HCT116 (cell line): Measurements from ENCODE around the gene MYH14.

Experiments used
- CBX3 ChIP-seq: IDR thresholded peaks from 2 replicates; pipeline ENCODE4 v1.6.1; 2012; ENCODE audit warnings: low read depth
- RAD21 ChIP-seq: IDR thresholded peaks from 2 replicates; pipeline ENCODE4 v1.6.1; 2012; ENCODE audit warnings: low read depth, mild to moderate bottlenecking
- SIN3A ChIP-seq: IDR thresholded peaks from 2 replicates; pipeline ENCODE4 v1.6.1; 2012; ENCODE audit warnings: low read depth
- ZFX ChIP-seq: fragments of 450-650 bp; IDR thresholded peaks from 2 replicates; pipeline ENCODE4 v1.6.1; 2017
- TF ChIP-seq, protein P1 (sequence below): IDR thresholded peaks from 2 replicates; pipeline ENCODE4 v1.6.1; 2011; ENCODE audit warnings: mild to moderate bottlenecking, low read length, moderate library complexity; ENCODE audit not compliant: insufficient replicate concordance; ENCODE audit errors: extremely low read depth
- TF ChIP-seq, protein P2 (sequence below): IDR thresholded peaks from 2 replicates; pipeline ENCODE4 v1.6.1; 2012; ENCODE audit warnings: low read depth
- TF ChIP-seq, protein P3 (sequence below), 3 experiments: fragments of 200-600 bp in 1 of 3; sonication (generic) in 1 of 3; IDR thresholded peaks in 2 of 3; conservative IDR thresholded peaks in 1 of 3; 2 replicates each; pipeline ENCODE4 v1.5.1; 2012 to 2017; ENCODE audit warnings: low read depth in 2 of 3, low read length in 2 of 3, antibody characterized with exemption in 1 of 3, borderline replicate concordance in 1 of 3, control low read depth in 1 of 3, mild to moderate bottlenecking in 1 of 3, mixed read lengths in 1 of 3, mixed run types in 1 of 3, moderate library complexity in 1 of 3; ENCODE audit not compliant: insufficient read depth in 1 of 3
- TF ChIP-seq, protein P4 (sequence below): IDR thresholded peaks from 2 replicates; pipeline ENCODE4 v1.6.1; 2012

DNA sequence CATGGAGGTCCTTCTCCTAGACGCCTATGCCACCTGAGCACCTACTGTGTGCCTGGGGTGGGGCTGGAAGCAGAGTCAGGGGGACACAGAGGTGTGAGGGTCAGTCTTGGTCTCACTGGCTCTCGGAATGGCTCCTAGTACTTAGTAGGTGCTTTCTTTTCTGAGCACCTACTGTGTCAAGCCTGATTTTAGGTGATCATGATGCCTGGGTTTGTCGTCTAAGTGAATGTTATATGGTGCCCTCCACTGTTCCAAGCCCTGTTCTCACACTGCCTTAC lies 20.0 kb downstream of the MYH14 start:
- TF ChIP-seq SIN3A (no peak), CBX3 (no peak), RAD21 (no peak), ZFX (no peak)
- TF ChIP-seq, protein P1, sequence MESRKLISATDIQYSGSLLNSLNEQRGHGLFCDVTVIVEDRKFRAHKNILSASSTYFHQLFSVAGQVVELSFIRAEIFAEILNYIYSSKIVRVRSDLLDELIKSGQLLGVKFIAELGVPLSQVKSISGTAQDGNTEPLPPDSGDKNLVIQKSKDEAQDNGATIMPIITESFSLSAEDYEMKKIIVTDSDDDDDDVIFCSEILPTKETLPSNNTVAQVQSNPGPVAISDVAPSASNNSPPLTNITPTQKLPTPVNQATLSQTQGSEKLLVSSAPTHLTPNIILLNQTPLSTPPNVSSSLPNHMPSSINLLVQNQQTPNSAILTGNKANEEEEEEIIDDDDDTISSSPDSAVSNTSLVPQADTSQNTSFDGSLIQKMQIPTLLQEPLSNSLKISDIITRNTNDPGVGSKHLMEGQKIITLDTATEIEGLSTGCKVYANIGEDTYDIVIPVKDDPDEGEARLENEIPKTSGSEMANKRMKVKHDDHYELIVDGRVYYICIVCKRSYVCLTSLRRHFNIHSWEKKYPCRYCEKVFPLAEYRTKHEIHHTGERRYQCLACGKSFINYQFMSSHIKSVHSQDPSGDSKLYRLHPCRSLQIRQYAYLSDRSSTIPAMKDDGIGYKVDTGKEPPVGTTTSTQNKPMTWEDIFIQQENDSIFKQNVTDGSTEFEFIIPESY, result no peak
- TF ChIP-seq, protein P2, sequence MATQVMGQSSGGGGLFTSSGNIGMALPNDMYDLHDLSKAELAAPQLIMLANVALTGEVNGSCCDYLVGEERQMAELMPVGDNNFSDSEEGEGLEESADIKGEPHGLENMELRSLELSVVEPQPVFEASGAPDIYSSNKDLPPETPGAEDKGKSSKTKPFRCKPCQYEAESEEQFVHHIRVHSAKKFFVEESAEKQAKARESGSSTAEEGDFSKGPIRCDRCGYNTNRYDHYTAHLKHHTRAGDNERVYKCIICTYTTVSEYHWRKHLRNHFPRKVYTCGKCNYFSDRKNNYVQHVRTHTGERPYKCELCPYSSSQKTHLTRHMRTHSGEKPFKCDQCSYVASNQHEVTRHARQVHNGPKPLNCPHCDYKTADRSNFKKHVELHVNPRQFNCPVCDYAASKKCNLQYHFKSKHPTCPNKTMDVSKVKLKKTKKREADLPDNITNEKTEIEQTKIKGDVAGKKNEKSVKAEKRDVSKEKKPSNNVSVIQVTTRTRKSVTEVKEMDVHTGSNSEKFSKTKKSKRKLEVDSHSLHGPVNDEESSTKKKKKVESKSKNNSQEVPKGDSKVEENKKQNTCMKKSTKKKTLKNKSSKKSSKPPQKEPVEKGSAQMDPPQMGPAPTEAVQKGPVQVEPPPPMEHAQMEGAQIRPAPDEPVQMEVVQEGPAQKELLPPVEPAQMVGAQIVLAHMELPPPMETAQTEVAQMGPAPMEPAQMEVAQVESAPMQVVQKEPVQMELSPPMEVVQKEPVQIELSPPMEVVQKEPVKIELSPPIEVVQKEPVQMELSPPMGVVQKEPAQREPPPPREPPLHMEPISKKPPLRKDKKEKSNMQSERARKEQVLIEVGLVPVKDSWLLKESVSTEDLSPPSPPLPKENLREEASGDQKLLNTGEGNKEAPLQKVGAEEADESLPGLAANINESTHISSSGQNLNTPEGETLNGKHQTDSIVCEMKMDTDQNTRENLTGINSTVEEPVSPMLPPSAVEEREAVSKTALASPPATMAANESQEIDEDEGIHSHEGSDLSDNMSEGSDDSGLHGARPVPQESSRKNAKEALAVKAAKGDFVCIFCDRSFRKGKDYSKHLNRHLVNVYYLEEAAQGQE, result no peak
- TF ChIP-seq, protein P3, sequence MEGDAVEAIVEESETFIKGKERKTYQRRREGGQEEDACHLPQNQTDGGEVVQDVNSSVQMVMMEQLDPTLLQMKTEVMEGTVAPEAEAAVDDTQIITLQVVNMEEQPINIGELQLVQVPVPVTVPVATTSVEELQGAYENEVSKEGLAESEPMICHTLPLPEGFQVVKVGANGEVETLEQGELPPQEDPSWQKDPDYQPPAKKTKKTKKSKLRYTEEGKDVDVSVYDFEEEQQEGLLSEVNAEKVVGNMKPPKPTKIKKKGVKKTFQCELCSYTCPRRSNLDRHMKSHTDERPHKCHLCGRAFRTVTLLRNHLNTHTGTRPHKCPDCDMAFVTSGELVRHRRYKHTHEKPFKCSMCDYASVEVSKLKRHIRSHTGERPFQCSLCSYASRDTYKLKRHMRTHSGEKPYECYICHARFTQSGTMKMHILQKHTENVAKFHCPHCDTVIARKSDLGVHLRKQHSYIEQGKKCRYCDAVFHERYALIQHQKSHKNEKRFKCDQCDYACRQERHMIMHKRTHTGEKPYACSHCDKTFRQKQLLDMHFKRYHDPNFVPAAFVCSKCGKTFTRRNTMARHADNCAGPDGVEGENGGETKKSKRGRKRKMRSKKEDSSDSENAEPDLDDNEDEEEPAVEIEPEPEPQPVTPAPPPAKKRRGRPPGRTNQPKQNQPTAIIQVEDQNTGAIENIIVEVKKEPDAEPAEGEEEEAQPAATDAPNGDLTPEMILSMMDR (IDR thresholded peaks at IDR 0.05 in 2 of 3, conservative IDR thresholded peaks at IDR 0.05 in 1 of 3; ENCODE audit: borderline replicate concordance in 1 of 3, insufficient read depth in 1 of 3, low read depth in 2 of 3, low read length in 2 of 3), result no peak
- TF ChIP-seq, protein P4, sequence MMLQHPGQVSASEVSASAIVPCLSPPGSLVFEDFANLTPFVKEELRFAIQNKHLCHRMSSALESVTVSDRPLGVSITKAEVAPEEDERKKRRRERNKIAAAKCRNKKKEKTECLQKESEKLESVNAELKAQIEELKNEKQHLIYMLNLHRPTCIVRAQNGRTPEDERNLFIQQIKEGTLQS, result no peak
